ENCODE results near the gene TMEM17. TPM values are rescaled to one million over a fixed set of nuclear protein-coding genes. Genes with fewer than 3 reads are reported as not detected.

TMEM17 gene
- total and polyA plus RNA-seq, 11 donors: 0.80 to 2.3 (median 1.6) TPM

DNA sequence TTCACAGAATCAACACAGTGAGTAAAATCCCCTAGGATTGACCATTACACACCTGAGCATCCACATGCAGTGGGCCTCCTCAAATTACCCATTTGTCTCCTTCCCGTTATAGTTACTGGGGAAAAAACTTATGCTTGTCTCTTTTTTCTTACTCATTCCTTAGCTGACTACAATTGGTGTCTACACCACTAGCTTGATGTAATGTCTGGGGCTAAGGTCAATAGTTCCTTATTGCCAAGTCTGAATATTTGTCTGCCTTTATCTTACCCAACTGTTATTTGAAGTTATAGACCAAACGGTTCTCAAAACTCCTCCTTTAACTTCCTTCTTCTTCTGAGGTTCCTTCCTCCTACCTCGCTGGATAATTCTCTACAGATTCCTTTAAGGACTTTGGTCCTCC, 41.9 kb upstream of the TMEM17 start:
- TF ChIP-seq, protein P1, sequence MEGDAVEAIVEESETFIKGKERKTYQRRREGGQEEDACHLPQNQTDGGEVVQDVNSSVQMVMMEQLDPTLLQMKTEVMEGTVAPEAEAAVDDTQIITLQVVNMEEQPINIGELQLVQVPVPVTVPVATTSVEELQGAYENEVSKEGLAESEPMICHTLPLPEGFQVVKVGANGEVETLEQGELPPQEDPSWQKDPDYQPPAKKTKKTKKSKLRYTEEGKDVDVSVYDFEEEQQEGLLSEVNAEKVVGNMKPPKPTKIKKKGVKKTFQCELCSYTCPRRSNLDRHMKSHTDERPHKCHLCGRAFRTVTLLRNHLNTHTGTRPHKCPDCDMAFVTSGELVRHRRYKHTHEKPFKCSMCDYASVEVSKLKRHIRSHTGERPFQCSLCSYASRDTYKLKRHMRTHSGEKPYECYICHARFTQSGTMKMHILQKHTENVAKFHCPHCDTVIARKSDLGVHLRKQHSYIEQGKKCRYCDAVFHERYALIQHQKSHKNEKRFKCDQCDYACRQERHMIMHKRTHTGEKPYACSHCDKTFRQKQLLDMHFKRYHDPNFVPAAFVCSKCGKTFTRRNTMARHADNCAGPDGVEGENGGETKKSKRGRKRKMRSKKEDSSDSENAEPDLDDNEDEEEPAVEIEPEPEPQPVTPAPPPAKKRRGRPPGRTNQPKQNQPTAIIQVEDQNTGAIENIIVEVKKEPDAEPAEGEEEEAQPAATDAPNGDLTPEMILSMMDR (IDR thresholded peaks at IDR 0.05): no peak
- no peak for TF ChIP-seq POLR2A (IDR thresholded peaks at IDR 0.05)
- no peaks in the 10 kb centered on the region for H3K9me3 ChIP-seq
- 68 to 72% (median 69%) methylated on average over 3 of the region's 3 CpGs for WGBS, 4 donors
- intact Hi-C loops (cut with DNase I): no loop called here
- ATAC-seq (no peak), DNase-seq (no peak)
- H3K27ac ChIP-seq: no peak overlapping the region
- no peak overlapping the region for H3K4me3 ChIP-seq
- H3K4me1 ChIP-seq: no peaks in the 10 kb centered on the region
- H3K36me3 ChIP-seq: no peaks in the 10 kb centered on the region
- H3K27me3 ChIP-seq: no peaks in the 10 kb centered on the region

DNA sequence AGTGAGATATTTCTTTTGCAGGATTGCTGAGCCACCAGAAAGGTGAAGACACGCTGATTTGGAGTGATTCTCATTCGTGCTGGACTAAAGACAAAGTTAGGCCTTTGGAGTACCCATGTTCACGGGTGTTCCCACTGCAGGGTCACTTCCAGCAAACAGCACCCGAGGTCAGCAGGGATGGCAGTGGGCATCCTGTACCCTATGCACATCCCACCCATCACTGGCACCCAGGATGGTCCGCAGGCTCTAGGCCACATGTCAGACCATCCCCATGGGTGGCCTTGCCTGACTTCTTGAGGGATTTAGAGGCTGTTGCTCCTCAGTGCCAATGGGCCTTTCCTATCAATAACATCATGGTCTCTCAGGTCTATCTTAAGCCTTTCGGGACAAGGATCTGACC, 39.3 kb upstream of the TMEM17 start:
- WGBS, 4 donors: 94 to 97% (median 95%) methylated on average over 6 of the region's 6 CpGs
- Histone ChIP-seq H3K4me3 (no peak overlapping the region), H3K27ac (no peak overlapping the region), H3K27me3 (no peaks in the 10 kb centered on the region), H3K9me3 (no peaks in the 10 kb centered on the region), H3K4me1 (no peaks in the 10 kb centered on the region), H3K36me3 (no peaks in the 10 kb centered on the region)
- intact Hi-C loops (cut with DNase I): no loop called here
- TF ChIP-seq POLR2A (IDR thresholded peaks at IDR 0.05): no peak
- TF ChIP-seq, protein P1 (IDR thresholded peaks at IDR 0.05): no peak
- ATAC-seq (no peak), DNase-seq (no peak)

DNA sequence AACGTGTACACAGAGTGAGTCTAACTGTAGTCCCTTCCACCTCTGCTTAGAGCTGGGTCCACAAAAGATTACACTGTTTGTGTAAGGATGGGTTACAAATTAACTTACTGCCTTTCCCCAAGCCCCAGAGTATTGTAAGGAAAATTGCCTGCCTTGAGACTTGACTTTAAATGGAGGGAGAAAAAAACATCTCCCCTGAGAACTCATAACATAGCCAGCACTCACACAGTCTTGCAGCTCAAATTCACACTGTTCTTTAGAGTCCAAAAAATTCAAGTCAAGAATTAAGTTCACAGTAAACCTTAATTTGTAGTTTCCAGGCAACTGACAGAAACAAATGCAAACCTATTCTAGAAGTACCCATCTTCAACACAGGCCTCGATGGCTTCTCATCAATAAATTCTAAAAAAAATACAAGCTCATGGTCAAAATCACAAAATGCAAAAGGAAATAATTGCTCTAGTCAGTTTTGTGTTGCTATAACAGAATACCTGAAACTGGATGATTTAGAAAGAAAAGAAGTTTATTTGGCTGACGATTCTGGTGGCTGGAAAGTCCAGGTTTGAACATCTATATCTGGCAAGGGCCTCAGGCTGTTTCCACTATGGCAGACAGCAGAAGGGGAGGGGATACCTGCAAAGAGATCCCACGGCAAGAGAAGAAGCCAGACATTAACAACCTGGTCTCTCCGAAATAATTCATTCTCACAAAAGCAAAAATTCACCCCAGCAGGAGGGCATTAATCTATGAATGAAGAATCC, 34.6 kb upstream of the TMEM17 start:
- H3K27me3 ChIP-seq: no peaks in the 10 kb centered on the region
- intact Hi-C loops (cut with DNase I): no loop called here
- no peak overlapping the region for H3K4me3 ChIP-seq
- TF ChIP-seq, protein P1 (IDR thresholded peaks at IDR 0.05): no peak
- TF ChIP-seq POLR2A (IDR thresholded peaks at IDR 0.05): no peak
- 84 to 91% (median 90%) methylated on average over 5 of the region's 5 CpGs for WGBS, 4 donors
- no peak for ATAC-seq
- DNase-seq: no peak
- H3K27ac ChIP-seq: no peak overlapping the region
- H3K4me1 ChIP-seq: no peaks in the 10 kb centered on the region
- no peaks in the 10 kb centered on the region for H3K9me3 ChIP-seq
- no peaks in the 10 kb centered on the region for H3K36me3 ChIP-seq

DNA sequence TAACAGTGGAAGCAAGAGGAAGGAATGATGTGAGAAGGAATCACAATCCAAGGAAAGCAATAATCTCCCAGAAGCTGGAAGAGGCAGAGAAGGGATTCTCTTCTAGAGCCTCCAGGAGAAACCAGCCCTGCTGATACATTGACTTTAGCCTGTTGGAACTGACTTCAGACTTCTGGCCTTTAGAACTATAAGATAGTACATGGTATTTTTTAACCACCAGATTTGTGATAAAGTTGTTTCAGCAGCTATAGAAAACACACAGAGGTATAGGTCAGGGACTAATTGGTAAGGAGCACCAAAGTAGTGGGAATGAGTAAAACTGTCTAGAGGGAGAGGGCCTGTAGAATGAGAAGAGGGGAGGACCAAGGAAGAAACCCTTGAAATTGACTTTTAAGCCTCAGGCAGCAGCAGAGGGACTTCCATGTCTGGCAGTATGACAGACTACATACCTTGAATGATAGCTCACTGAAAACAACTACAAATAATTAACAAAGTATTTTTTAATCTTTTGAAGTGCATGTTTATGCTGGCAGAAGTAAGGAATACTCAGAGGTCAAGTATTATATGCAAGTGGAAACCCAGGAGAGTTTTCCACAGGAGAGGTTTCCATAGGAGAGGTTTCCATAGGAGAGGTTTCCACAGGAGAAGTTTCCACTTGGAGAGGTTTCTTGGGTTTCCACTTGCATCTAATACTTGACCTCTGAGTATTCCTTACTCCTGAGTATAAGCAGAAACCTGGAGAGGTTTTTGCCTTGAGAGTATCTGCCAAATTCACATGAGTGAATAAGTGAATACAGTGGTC, 33.8 kb upstream of the TMEM17 start:
- H3K9me3 ChIP-seq: no peaks in the 10 kb centered on the region
- TF ChIP-seq, protein P1 (IDR thresholded peaks at IDR 0.05): no peak
- no peak for TF ChIP-seq POLR2A (IDR thresholded peaks at IDR 0.05)
- DNase-seq: no peak
- intact Hi-C loops (cut with DNase I): no loop called here
- H3K27me3 ChIP-seq: no peaks in the 10 kb centered on the region
- H3K4me1 ChIP-seq: no peaks in the 10 kb centered on the region
- H3K4me3 ChIP-seq: no peak overlapping the region
- no peak overlapping the region for H3K27ac ChIP-seq
- H3K36me3 ChIP-seq: no peaks in the 10 kb centered on the region
- ATAC-seq: no peak

Data from heart left ventricle (tissue), 16 donors.